K562 (cell line): ENCODE measurements around the gene KLHL33. TPM values are rescaled to one million over a fixed set of nuclear protein-coding genes. Genes with fewer than 3 reads are reported as not detected.

Source experiments
- ARID1B ChIP-seq: fragments of 450-650 bp; IDR thresholded peaks from 2 replicates; pipeline ENCODE4 v1.6.1; 2016; ENCODE audit warnings: antibody characterized with exemption, mild to moderate bottlenecking, inconsistent platforms
- CREBBP ChIP-seq: IDR thresholded peaks from one replicate; pipeline ENCODE4 v1.6.1; 2012; ENCODE audit warnings: low read depth, mild to moderate bottlenecking, control low read depth, inconsistent platforms, low read length
- EGR1 ChIP-seq: fragments of 450-650 bp; conservative IDR thresholded peaks from 2 replicates; pipeline ENCODE4 v1.6.1; 2017; ENCODE audit warnings: mild to moderate bottlenecking
- EZH2 ChIP-seq: IDR thresholded peaks from 2 replicates; pipeline ENCODE4 v1.6.1; 2012; ENCODE audit warnings: low read depth, mild to moderate bottlenecking, inconsistent platforms, low read length, borderline replicate concordance
- HBP1 ChIP-seq: fragments of 450-650 bp; formaldehyde crosslinking; IDR thresholded peaks from 2 replicates; pipeline ENCODE4 v1.4.0; 2022; ENCODE audit warnings: missing genetic modification characterization
- HDAC1 ChIP-seq, 2 experiments: fragments of 450-650 bp; IDR thresholded peaks; 2 replicates each; pipeline ENCODE4 v1.6.1; 2016 to 2017; ENCODE audit warnings: inconsistent platforms in 1 of 2, mild to moderate bottlenecking in 1 of 2, moderate library complexity in 1 of 2
- ILF3 ChIP-seq: fragments of 450-650 bp; IDR thresholded peaks from 2 replicates; pipeline ENCODE4 v1.6.1; 2018; ENCODE audit warnings: antibody characterized with exemption, mild to moderate bottlenecking, moderate library complexity, borderline replicate concordance
- IRF2 ChIP-seq: sonication (generic); formaldehyde crosslinking; IDR thresholded peaks from 2 replicates; pipeline ENCODE4 v1.8.1; 2022; ENCODE audit warnings: mild to moderate bottlenecking, missing genetic modification reagents
- KAT8 ChIP-seq: fragments of 450-650 bp; IDR thresholded peaks from 2 replicates; pipeline ENCODE4 v1.6.1; 2016; ENCODE audit warnings: low read depth, mild to moderate bottlenecking
- MECOM ChIP-seq: fragments of 250-450 bp; sonication (Bioruptor Pico); IDR thresholded peaks from 2 replicates; pipeline ENCODE4 v1.8.0; 2022; ENCODE audit warnings: inconsistent platforms
- MED1 ChIP-seq: sonication (generic); formaldehyde crosslinking; IDR thresholded peaks from 2 replicates; pipeline ENCODE4 v1.8.1; 2023; ENCODE audit warnings: missing genetic modification reagents, borderline replicate concordance
- NCOA1 ChIP-seq: fragments of 450-650 bp; IDR thresholded peaks from 2 replicates; pipeline ENCODE4 v1.6.1; 2016; ENCODE audit warnings: low read depth
- NFRKB ChIP-seq: fragments of 450-650 bp; IDR thresholded peaks from 2 replicates; pipeline ENCODE4 v1.6.1; 2016; ENCODE audit warnings: low read depth
- PHB ChIP-seq: fragments of 250-450 bp; sonication (Bioruptor Pico); IDR thresholded peaks from 2 replicates; pipeline ENCODE4 v1.5.0; 2021
- POLR2A ChIP-seq: fragments of 450-650 bp; conservative IDR thresholded peaks from 2 replicates; pipeline ENCODE4 v1.6.1; 2016
- RFX7 ChIP-seq: fragments of 250-450 bp; sonication (Bioruptor Pico); IDR thresholded peaks from 2 replicates; pipeline ENCODE4 v1.5.1; 2021; ENCODE audit warnings: mild to moderate bottlenecking
- SIN3A ChIP-seq, 2 experiments: fragments of 150-350 bp in 1 of 2; IDR thresholded peaks; 2 replicates each; pipeline ENCODE4 v1.6.1; 2011 to 2016; ENCODE audit warnings: borderline replicate concordance in 2 of 2, low read depth in 2 of 2, low read length in 2 of 2, mild to moderate bottlenecking in 2 of 2, moderate library complexity in 2 of 2; ENCODE audit not compliant: control insufficient read depth in 1 of 2
- SMAD4 ChIP-seq: fragments of 250-450 bp; sonication (Bioruptor Pico); conservative IDR thresholded peaks from 2 replicates; pipeline ENCODE4 v1.8.0; 2021; ENCODE audit warnings: inconsistent platforms, mild to moderate bottlenecking, moderate library complexity
- THRB ChIP-seq: fragments of 450-650 bp; formaldehyde crosslinking; conservative IDR thresholded peaks from 2 replicates; pipeline ENCODE4 v1.4.0; 2022; ENCODE audit warnings: mild to moderate bottlenecking, missing genetic modification characterization
- TSC22D4 ChIP-seq: fragments of 450-650 bp; IDR thresholded peaks from 2 replicates; pipeline ENCODE4 v1.6.1; 2016; ENCODE audit warnings: missing genetic modification characterization, missing biosample characterization, control low read depth
- ZNF133 ChIP-seq: fragments of 250-450 bp; sonication (Bioruptor Pico); IDR thresholded peaks from 2 replicates; pipeline ENCODE4 v1.4.0; 2020; ENCODE audit warnings: mild to moderate bottlenecking
- ZNF41 ChIP-seq: fragments of 250-450 bp; sonication (Bioruptor Pico); conservative IDR thresholded peaks from 2 replicates; pipeline ENCODE4 v1.4.0; 2020; ENCODE audit warnings: mild to moderate bottlenecking
- ZNF507 ChIP-seq: conservative IDR thresholded peaks from 2 replicates; pipeline ENCODE4 v1.6.1; 2017; ENCODE audit warnings: missing genetic modification characterization, missing compliant biosample characterization
- ZNF511 ChIP-seq: sonication (generic); formaldehyde crosslinking; IDR thresholded peaks from 2 replicates; pipeline ENCODE4 v1.8.0; 2022; ENCODE audit warnings: mild to moderate bottlenecking, missing genetic modification reagents
- ZNF699 ChIP-seq: fragments of 250-450 bp; sonication (Bioruptor Pico); IDR thresholded peaks from 2 replicates; pipeline ENCODE4 v1.8.0; 2021; ENCODE audit warnings: mild to moderate bottlenecking, moderate library complexity; ENCODE audit not compliant: insufficient replicate concordance
- polyA plus RNA-seq, 8 experiments: library from polyadenylated mRNA; depleted of rRNA in 4 of 8; stranded (reverse) in 5 of 8; unstranded in 3 of 8; fragments of >200 nt; fragmentation: Nextera tagmentation in 2 of 8; fragmentation: Illumina TruSeq in 1 of 8; extraction: Ambion mirVana in 2 of 8; extraction: Trizol in 1 of 8; gene quantifications; 2 replicates each; pipeline versions ENCODE4 v1.2.1 to v1.2.3, GENCODE V29; 2011 to 2014; ENCODE audit warnings: inconsistent platforms in 1 of 8, missing spikeins in 1 of 8
- total RNA-seq, 7 experiments: library from RNA; depleted of rRNA in 6 of 7; stranded (reverse); fragments of >200 nt in 6 of 7; fragmentation: Illumina TruSeq in 2 of 7; extraction: Trizol in 2 of 7; gene quantifications; 2 replicates each; pipeline versions ENCODE4 v1.2.1 to v1.2.3, GENCODE V29; 2011 to 2021; ENCODE audit warnings: low replicate concordance in 1 of 7
- TF ChIP-seq, protein P1 (sequence below): sonication (generic); formaldehyde crosslinking; IDR thresholded peaks from 2 replicates; pipeline ENCODE4 v1.8.0; 2023; ENCODE audit warnings: mild to moderate bottlenecking, missing genetic modification reagents

KLHL33 gene
- total and polyA plus RNA-seq, 9 of the 15 experiments (the other 6 are each of a cell fraction or from before 2014, with no cell fraction given) = 0.04 to 0.27 (median 0.13) TPM; not detected in 6

- no peak for TF ChIP-seq TSC22D4
- TF ChIP-seq MECOM (CRISPR knock-in tag) = no peak
- TF ChIP-seq ZNF511 (CRISPR knock-in tag) = peak; percentile 71; the same call in 1 of the 2 replicates
- no peak for TF ChIP-seq THRB (CRISPR knock-in tag)
- TF ChIP-seq HBP1 = 0 out of 2 replicates have a peak, but pooled peaks have one; percentile 24
- TF ChIP-seq EGR1 = peak; percentile 49; the same call in 1 of the 2 replicates
- no peak for TF ChIP-seq ZNF133 (CRISPR knock-in tag)
- no peak for TF ChIP-seq ILF3
- peak; percentile 43; the same call in 1 of the 2 replicates for TF ChIP-seq ARID1B
- TF ChIP-seq NFRKB = 0 out of 2 replicates have a peak, but pooled peaks have one; percentile 64
- peak; percentile 69 for TF ChIP-seq POLR2A
- no peak for TF ChIP-seq RFX7 (CRISPR knock-in tag)
- no peak for TF ChIP-seq ZNF41 (CRISPR knock-in tag)
- no peak for TF ChIP-seq ZNF699 (CRISPR knock-in tag)
- no peak for TF ChIP-seq MED1 (CRISPR knock-in tag)
- peak in 1 of 2 experiments; percentile 15; a peak in 1 of 4 replicates for TF ChIP-seq HDAC1 (IDR thresholded peaks at IDR 0.05)
- no peak for TF ChIP-seq IRF2
- TF ChIP-seq SMAD4 (CRISPR knock-in tag) = no peak
- TF ChIP-seq KAT8 = no peak
- TF ChIP-seq NCOA1 = peak; percentile 72
- TF ChIP-seq, protein P1, sequence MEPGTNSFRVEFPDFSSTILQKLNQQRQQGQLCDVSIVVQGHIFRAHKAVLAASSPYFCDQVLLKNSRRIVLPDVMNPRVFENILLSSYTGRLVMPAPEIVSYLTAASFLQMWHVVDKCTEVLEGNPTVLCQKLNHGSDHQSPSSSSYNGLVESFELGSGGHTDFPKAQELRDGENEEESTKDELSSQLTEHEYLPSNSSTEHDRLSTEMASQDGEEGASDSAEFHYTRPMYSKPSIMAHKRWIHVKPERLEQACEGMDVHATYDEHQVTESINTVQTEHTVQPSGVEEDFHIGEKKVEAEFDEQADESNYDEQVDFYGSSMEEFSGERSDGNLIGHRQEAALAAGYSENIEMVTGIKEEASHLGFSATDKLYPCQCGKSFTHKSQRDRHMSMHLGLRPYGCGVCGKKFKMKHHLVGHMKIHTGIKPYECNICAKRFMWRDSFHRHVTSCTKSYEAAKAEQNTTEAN = no peak
- TF ChIP-seq EZH2 = no peak
- no peak for TF ChIP-seq ZNF507 (tag)
- TF ChIP-seq SIN3A (IDR thresholded peaks at IDR 0.05; ENCODE audit: borderline replicate concordance in 2 of 2, control insufficient read depth in 1 of 2, low read depth in 2 of 2, low read length in 2 of 2) = peak in 1 of 2 experiments; percentile 37; a peak in 1 of 4 replicates
- TF ChIP-seq PHB (CRISPR knock-in tag) = no peak
- TF ChIP-seq CREBBP = no peak
Observed at GRCh38 chr14:20455355-20456300, 19.7 kb upstream of the KLHL33 start (continued).
